ENCODE measurements around the gene NOTCH1.

NOTCH1 gene

DNA sequence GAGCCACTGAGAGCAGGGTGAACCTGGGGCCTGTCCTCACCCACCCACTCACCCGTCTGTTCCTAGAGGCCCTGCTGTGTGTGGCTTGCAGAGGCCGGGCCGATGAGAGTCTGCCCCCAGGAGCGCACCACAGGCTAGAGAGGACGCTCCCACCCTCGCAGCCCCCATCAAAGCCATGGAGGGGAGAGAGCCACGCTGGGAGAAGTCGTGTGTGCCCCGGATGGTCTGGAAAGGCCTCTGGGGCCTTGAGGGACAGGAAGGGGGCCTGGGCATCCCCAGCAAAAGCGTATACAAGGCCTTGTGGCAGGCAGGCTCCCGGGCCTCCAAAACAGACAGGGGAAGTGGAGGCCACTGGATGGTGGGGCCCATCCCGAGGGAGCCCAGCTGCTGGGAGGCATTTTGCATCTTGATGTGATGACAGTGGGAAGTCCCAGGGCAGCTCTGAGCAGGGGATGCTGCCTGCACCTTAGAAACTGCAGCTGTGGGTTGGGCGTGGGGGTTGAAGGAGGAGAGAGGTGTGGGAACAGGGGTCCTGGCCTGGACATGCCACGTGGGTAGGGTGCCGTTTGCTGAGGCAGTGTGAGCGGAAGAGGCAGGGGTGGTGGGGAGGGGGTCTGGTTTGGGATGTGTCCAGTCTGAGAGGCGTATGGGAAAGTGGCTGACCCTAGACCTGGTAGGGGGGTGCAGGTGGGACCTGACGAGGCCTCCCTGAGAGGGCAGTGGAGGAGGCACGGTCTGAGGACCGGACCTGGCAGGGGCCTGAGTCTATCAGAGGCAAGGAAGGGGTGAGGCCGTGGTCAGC lies 43.0 kb upstream of the NOTCH1 start:
- TF ChIP-seq EZH2phosphoT487 (conservative IDR thresholded peaks at IDR 0.05; ENCODE audit: low read length) = no peak
- TF ChIP-seq, protein P1, sequence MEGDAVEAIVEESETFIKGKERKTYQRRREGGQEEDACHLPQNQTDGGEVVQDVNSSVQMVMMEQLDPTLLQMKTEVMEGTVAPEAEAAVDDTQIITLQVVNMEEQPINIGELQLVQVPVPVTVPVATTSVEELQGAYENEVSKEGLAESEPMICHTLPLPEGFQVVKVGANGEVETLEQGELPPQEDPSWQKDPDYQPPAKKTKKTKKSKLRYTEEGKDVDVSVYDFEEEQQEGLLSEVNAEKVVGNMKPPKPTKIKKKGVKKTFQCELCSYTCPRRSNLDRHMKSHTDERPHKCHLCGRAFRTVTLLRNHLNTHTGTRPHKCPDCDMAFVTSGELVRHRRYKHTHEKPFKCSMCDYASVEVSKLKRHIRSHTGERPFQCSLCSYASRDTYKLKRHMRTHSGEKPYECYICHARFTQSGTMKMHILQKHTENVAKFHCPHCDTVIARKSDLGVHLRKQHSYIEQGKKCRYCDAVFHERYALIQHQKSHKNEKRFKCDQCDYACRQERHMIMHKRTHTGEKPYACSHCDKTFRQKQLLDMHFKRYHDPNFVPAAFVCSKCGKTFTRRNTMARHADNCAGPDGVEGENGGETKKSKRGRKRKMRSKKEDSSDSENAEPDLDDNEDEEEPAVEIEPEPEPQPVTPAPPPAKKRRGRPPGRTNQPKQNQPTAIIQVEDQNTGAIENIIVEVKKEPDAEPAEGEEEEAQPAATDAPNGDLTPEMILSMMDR (IDR thresholded peaks at IDR 0.05; ENCODE audit: insufficient read depth, low read length, poor library complexity, severe bottlenecking) = no peak
- Histone ChIP-seq H3K9me2 (replicated peaks; ENCODE audit: insufficient read depth, low read length) (no peaks in the 10 kb centered on the region), H2AFZ (ENCODE audit: low read depth, low read length, severe bottlenecking) (no peak overlapping the region), H3K27me3 (ENCODE audit: low read length) (no peaks in the 10 kb centered on the region), H4K20me1 (ENCODE audit: low read depth, low read length) (no peaks in the 10 kb centered on the region), H3K9ac (ENCODE audit: low read length) (no peak overlapping the region), H3K4me2 (ENCODE audit: low read depth, low read length, poor library complexity, severe bottlenecking) (no peak overlapping the region), H3F3A (ENCODE audit: insufficient read depth) (no peaks in the 10 kb centered on the region), H3K36me3 (ENCODE audit: low read length) (no peaks in the 10 kb centered on the region), H3K79me2 (ENCODE audit: insufficient read depth, low read length) (no peaks in the 10 kb centered on the region), H3K9me3 (ENCODE audit: insufficient read depth, low read length) (no peaks in the 10 kb centered on the region), H3K27ac (ENCODE audit: low read depth, low read length) (no peak overlapping the region), H3K4me3 (ENCODE audit: insufficient read depth, low read length, poor library complexity, severe bottlenecking) (no peak overlapping the region)

DNA sequence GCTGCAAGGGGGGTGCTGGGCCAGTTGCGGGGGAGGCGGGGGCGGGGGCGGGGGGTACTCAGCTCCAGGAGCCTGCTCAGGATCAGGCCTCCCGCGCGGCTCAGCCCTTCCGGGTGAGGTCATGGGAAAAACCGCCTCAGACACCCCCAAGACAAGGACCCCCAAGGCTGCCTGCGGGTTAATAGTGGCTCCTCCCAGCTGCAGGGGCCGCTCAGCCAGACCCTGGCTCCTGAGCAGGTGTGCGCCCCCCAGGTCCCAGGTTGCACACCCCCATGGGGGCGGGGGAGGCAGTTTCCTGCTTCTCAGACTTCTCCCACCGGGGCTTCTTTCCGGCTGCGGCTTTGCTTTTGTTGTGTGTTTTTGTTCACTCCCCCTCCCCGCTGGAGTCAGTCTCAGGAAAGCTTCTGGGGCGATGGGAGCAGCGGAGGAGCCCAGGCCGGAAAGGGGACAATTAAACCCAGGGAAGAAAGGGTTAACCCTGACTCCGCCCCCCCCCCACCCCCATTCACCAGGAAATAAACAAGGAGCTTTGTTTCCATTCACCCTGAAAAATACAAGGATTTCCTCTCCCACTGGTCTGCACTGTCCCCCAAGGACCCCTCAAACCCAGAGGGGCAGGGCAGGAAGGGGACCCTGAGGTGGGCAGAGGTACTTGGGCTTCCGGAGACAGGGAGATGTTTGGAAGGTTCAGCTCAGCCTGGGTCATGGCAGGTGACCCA lies 42.3 kb upstream of the NOTCH1 start:
- Histone ChIP-seq H3K27me3 (ENCODE audit: low read length) (no peaks in the 10 kb centered on the region), H3K9me3 (ENCODE audit: insufficient read depth, low read length) (no peaks in the 10 kb centered on the region), H3K4me3 (ENCODE audit: insufficient read depth, low read length, poor library complexity, severe bottlenecking) (no peak overlapping the region), H3F3A (ENCODE audit: insufficient read depth) (no peaks in the 10 kb centered on the region), H3K9ac (ENCODE audit: low read length) (no peak overlapping the region), H3K9me2 (replicated peaks; ENCODE audit: insufficient read depth, low read length) (no peaks in the 10 kb centered on the region), H3K79me2 (ENCODE audit: insufficient read depth, low read length) (no peaks in the 10 kb centered on the region), H3K4me2 (ENCODE audit: low read depth, low read length, poor library complexity, severe bottlenecking) (no peak overlapping the region), H4K20me1 (ENCODE audit: low read depth, low read length) (no peaks in the 10 kb centered on the region), H2AFZ (ENCODE audit: low read depth, low read length, severe bottlenecking) (no peak overlapping the region), H3K27ac (ENCODE audit: low read depth, low read length) (no peak overlapping the region), H3K36me3 (ENCODE audit: low read length) (no peaks in the 10 kb centered on the region)
- no peak for TF ChIP-seq EZH2phosphoT487 (conservative IDR thresholded peaks at IDR 0.05; ENCODE audit: low read length)
- TF ChIP-seq, protein P1 (IDR thresholded peaks at IDR 0.05; ENCODE audit: insufficient read depth, low read length, poor library complexity, severe bottlenecking) = no peak

DNA sequence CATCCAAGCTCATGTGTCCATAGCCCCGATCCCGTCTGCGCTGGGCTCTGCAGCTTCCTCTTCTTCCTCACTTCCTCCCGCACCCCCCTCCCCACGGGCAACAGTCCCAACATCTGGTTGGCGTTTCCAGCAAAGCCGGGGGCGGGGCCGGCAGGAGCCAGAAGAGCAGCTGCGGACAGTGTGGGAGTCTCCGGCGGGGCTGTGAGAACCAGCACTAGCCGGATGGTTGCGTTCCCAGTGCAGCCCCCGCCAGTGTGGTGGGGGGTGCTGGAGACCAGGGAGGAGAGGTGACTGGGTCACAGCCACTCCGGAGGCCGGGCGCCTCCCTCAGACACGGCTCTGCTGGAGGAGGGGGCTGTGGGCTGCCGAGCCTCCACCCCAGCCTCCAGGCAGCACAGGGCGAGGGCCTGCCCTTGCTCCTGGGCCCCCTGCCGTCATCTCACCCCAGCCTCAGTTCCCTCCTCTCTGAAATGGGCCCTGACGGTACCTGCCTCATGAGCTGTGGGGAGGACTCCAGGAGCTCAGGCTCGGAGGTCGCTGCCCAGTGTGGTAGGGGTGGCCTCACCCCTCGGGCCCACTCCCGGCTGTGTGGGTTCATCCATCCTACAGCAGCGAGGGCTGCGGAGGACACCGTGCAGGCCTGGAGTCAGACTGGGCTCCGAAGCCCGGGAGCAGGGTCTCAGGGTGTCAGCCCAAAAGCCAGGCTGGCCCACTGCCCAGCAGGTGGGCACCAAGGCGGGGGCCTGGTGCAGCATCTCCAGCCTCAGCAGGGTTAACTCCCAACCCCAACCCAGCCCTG lies 41.5 kb upstream of the NOTCH1 start:
- Histone ChIP-seq H3K27me3 (ENCODE audit: low read length) (no peaks in the 10 kb centered on the region), H3K9ac (ENCODE audit: low read length) (no peak overlapping the region), H3K36me3 (ENCODE audit: low read length) (no peaks in the 10 kb centered on the region), H3K4me2 (ENCODE audit: low read depth, low read length, poor library complexity, severe bottlenecking) (no peak overlapping the region), H2AFZ (ENCODE audit: low read depth, low read length, severe bottlenecking) (no peak overlapping the region), H3K9me2 (replicated peaks; ENCODE audit: insufficient read depth, low read length) (no peaks in the 10 kb centered on the region), H4K20me1 (ENCODE audit: low read depth, low read length) (no peaks in the 10 kb centered on the region), H3F3A (ENCODE audit: insufficient read depth) (no peaks in the 10 kb centered on the region), H3K9me3 (ENCODE audit: insufficient read depth, low read length) (no peaks in the 10 kb centered on the region), H3K79me2 (ENCODE audit: insufficient read depth, low read length) (no peaks in the 10 kb centered on the region), H3K27ac (ENCODE audit: low read depth, low read length) (no peak overlapping the region), H3K4me3 (ENCODE audit: insufficient read depth, low read length, poor library complexity, severe bottlenecking) (no peak overlapping the region)
- TF ChIP-seq EZH2phosphoT487 (conservative IDR thresholded peaks at IDR 0.05; ENCODE audit: low read length) = no peak
- TF ChIP-seq, protein P1 (IDR thresholded peaks at IDR 0.05; ENCODE audit: insufficient read depth, low read length, poor library complexity, severe bottlenecking) = no peak
